IMR-90 (cell line): ENCODE data around the gene MAP3K3. TPM values are rescaled to one million over a fixed set of nuclear protein-coding genes. Genes with fewer than 3 reads are reported as not detected.

Source experiments
- ATAC-seq: fragments of 200-7000 bp; cut with Tn5 transposase; 2 replicates; pipeline ENCODE4 v1.9.1; 2020; ENCODE audit warnings: low read depth, mild to moderate bottlenecking, moderate library complexity
- BruUV-seq: library from RNA; stranded (reverse); fragments of 400-500 nt; replicated peaks from 2 replicates; lab custom pipeline; 2021; lab: Mats Ljungman, UMichigan
- CTCF ChIA-PET: fragments of 300-600 bp; formaldehyde crosslinking; extraction: SDS; loops from one replicate; lab custom pipeline; 2021; ENCODE audit warnings: antibody characterized with exemption; lab: Yijun Ruan, JAX
- POLR2A ChIA-PET: fragments of 300-600 bp; sonication (Branson Sonifier 250); formaldehyde crosslinking; loops from one replicate; lab custom pipeline; 2022; ENCODE audit warnings: antibody characterized with exemption; ENCODE audit not compliant: unreplicated experiment; lab: Charles Lee
- DNase-seq: peaks from one replicate; pipeline ENCODE4 v3.0.0; 2013
- H2AFZ ChIP-seq: replicated peaks from 2 replicates; pipeline ENCODE3; 2013; ENCODE audit warnings: low read length, mild to moderate bottlenecking; ENCODE audit not compliant: poor library complexity
- H2AK5ac ChIP-seq: 2 replicates; pipeline ENCODE4 v1.6.1; 2013; ENCODE audit warnings: low read depth, low read length, inconsistent platforms
- H2AK9ac ChIP-seq: replicated peaks from 2 replicates; pipeline ENCODE3; 2013; ENCODE audit warnings: mild to moderate bottlenecking, low read depth, low read length, moderate library complexity; ENCODE audit not compliant: poor library complexity
- H2BK120ac ChIP-seq: 2 replicates; pipeline ENCODE4 v1.6.1; 2013; ENCODE audit warnings: low read depth, low read length, inconsistent platforms
- H2BK15ac ChIP-seq: 3 replicates; pipeline ENCODE4 v1.6.1; 2013; ENCODE audit warnings: low read depth, low read length, inconsistent platforms
- H2BK20ac ChIP-seq: 2 replicates; pipeline ENCODE4 v1.6.1; 2013; ENCODE audit warnings: low read depth, mild to moderate bottlenecking, inconsistent platforms, low read length, moderate library complexity
- H2BK5ac ChIP-seq: 2 replicates; pipeline ENCODE4 v1.6.1; 2013; ENCODE audit warnings: mild to moderate bottlenecking, low read depth, low read length, inconsistent platforms; ENCODE audit not compliant: poor library complexity, severe bottlenecking
- H3K14ac ChIP-seq: replicated peaks from 2 replicates; pipeline ENCODE4 v1.6.1; 2013; ENCODE audit warnings: low read depth, low read length, inconsistent platforms
- H3K18ac ChIP-seq: 2 replicates; pipeline ENCODE4 v1.6.1; 2013; ENCODE audit warnings: low read depth, low read length, control low read depth
- H3K23ac ChIP-seq: 2 replicates; pipeline ENCODE4 v1.6.1; 2013; ENCODE audit warnings: low read depth, low read length, inconsistent platforms
- H3K27ac ChIP-seq: 2 replicates; pipeline ENCODE4 v1.5.1; 2013; ENCODE audit warnings: mild to moderate bottlenecking, control low read depth, low read length; ENCODE audit not compliant: insufficient read depth
- H3K27me3 ChIP-seq: 2 replicates; pipeline ENCODE4 v1.6.1; 2013; ENCODE audit warnings: low read length; ENCODE audit not compliant: control insufficient read depth, insufficient read depth
- H3K36me3 ChIP-seq: 2 replicates; pipeline ENCODE4 v1.6.1; 2013; ENCODE audit warnings: low read length, mixed read lengths; ENCODE audit not compliant: control insufficient read depth, insufficient read depth
- H3K4ac ChIP-seq: 2 replicates; pipeline ENCODE4 v1.6.1; 2013; ENCODE audit warnings: low read depth, low read length, inconsistent platforms
- H3K4me1 ChIP-seq: 2 replicates; pipeline ENCODE4 v1.6.1; 2013; ENCODE audit warnings: low read length, mixed read lengths; ENCODE audit not compliant: control insufficient read depth, insufficient read depth
- H3K4me2 ChIP-seq: 2 replicates; pipeline ENCODE4 v1.6.1; 2013; ENCODE audit warnings: low read depth, mild to moderate bottlenecking, control low read depth, low read length, moderate library complexity
- H3K4me3 ChIP-seq: 2 replicates; pipeline ENCODE4 v1.5.1; 2013; ENCODE audit warnings: low read depth, mild to moderate bottlenecking, control low read depth, low read length, moderate library complexity; ENCODE audit not compliant: insufficient read depth
- H3K56ac ChIP-seq: 2 replicates; pipeline ENCODE4 v1.6.1; 2013; ENCODE audit warnings: low read length, inconsistent platforms; ENCODE audit not compliant: insufficient read depth; ENCODE audit errors: extremely low read depth
- H3K79me1 ChIP-seq, 2 experiments: 2 replicates each; pipeline ENCODE4 v1.6.1; 2013; ENCODE audit warnings: low read length in 2 of 2, inconsistent platforms in 1 of 2, low read depth in 1 of 2
- H3K9ac ChIP-seq: 2 replicates; pipeline ENCODE4 v1.6.1; 2013; ENCODE audit warnings: low read depth, low read length, control low read depth
- H3K9me1 ChIP-seq: 2 replicates; pipeline ENCODE4 v1.6.1; 2013; ENCODE audit warnings: low read length, inconsistent platforms; ENCODE audit not compliant: insufficient read depth
- H3K9me3 ChIP-seq: 2 replicates; pipeline ENCODE4 v1.6.1; 2013; ENCODE audit warnings: low read length; ENCODE audit not compliant: control insufficient read depth, insufficient read depth
- H4K20me1 ChIP-seq: 2 replicates; pipeline ENCODE4 v1.6.1; 2013; ENCODE audit warnings: low read length, inconsistent platforms; ENCODE audit not compliant: insufficient read depth
- H4K5ac ChIP-seq: 2 replicates; pipeline ENCODE4 v1.6.1; 2013; ENCODE audit warnings: mild to moderate bottlenecking, low read depth, low read length, control low read depth
- H4K8ac ChIP-seq, 2 experiments: 2 replicates each; pipeline ENCODE4 v1.6.1; 2013; ENCODE audit warnings: low read depth in 2 of 2, low read length in 2 of 2, control low read depth in 1 of 2, inconsistent platforms in 1 of 2
- H4K91ac ChIP-seq: 2 replicates; pipeline ENCODE4 v1.6.1; 2013; ENCODE audit warnings: low read depth, low read length, inconsistent platforms; ENCODE audit not compliant: insufficient read depth
- RCOR1 ChIP-seq: IDR thresholded peaks from 2 replicates; pipeline ENCODE4 v1.6.1; 2012; ENCODE audit warnings: mild to moderate bottlenecking, low read length, improper control_type of control experiment; ENCODE audit not compliant: insufficient replicate concordance
- USF2 ChIP-seq: fragments of 150-350 bp; IDR thresholded peaks from 2 replicates; pipeline ENCODE4 v1.6.1; 2017; ENCODE audit warnings: mild to moderate bottlenecking, antibody characterized with exemption, low read length, low read depth
- WGBS, 2 experiments: methylation state at CpG; one replicate each; pipeline versions ENCODE4 v1.1.5 to v1.1.7; 2013; ENCODE audit warnings: missing lambda C conversion rate in 2 of 2; ENCODE audit not compliant: insufficient read length in 1 of 2; ENCODE audit errors: extremely low coverage in 2 of 2; 5-methylcytosine and 5-hydroxymethylcytosine counted together
- dilution Hi-C: fragments of 300-500 bp; cut with HindIII; formaldehyde crosslinking; loops from one replicate; pipeline ENCODE4 v1.14.3; 2018; ENCODE audit warnings: low sequenced_read_pairs; ENCODE audit not compliant: unreplicated experiment
- in situ Hi-C: fragments of 300-500 bp; cut with MboI; formaldehyde crosslinking; loops from 3 replicates; pipeline ENCODE4 v1.14.3; 2019; ENCODE audit warnings: low sequenced_read_pairs, inconsistent platforms, mixed read lengths
- intact Hi-C: fragments of 100-400 bp; cut with micrococcal nuclease; formaldehyde crosslinking; loops from 2 replicates; pipeline ENCODE4 v1.10.0; 2022
- polyA plus RNA-seq, 3 experiments: library from polyadenylated mRNA; depleted of rRNA; stranded (reverse); fragments of >200 nt; gene quantifications; 2 replicates each; pipeline ENCODE4 v1.2.3, GENCODE V29; 2012; ENCODE audit warnings: low replicate concordance in 1 of 3
- total RNA-seq: library from RNA; depleted of rRNA; stranded (reverse); fragments of >200 nt; gene quantifications from 2 replicates; pipeline ENCODE4 v1.2.3, GENCODE V29; 2012

MAP3K3 gene
- total and polyA plus RNA-seq, 2 of the 4 experiments (the other 2 are of a cell fraction) = 19.1 to 25.6 TPM

- peaks cover 16% of the 10 kb centered on the region; the same call in 1 of the 2 replicates for H4K20me1 ChIP-seq
- no peak overlapping the region for H2BK120ac ChIP-seq
- in situ Hi-C loops = no loop called here
- ChIA-PET CTCF (no interaction called here), POLR2A (no interaction called here)
- no peak overlapping the region for H3K18ac ChIP-seq
- H2BK5ac ChIP-seq = no peak overlapping the region
- no peak overlapping the region for H2AK9ac ChIP-seq
- H3K4me3 ChIP-seq = no peak overlapping the region
- H3K9ac ChIP-seq = no peak overlapping the region
- H3K36me3 ChIP-seq = peaks cover 8% of the 10 kb centered on the region
- no peak for ATAC-seq
- no peak overlapping the region for H2BK20ac ChIP-seq
- dilution Hi-C loops = no loop called here
- H3K4me1 ChIP-seq = peaks cover 5% of the 10 kb centered on the region
- H3K79me1 ChIP-seq = peaks cover 4 to 14% of the 10 kb centered on the region in 2 experiments; a peak in 3 of 4 replicates
- no peak overlapping the region for H4K5ac ChIP-seq
- no peak overlapping the region for H3K4ac ChIP-seq
- BruUV-seq = no TSS peak
- H4K8ac ChIP-seq = no peak overlapping the region
- H4K91ac ChIP-seq = no peak overlapping the region
- intact Hi-C loops = no loop called here
- no peak overlapping the region for H2AFZ ChIP-seq
- WGBS, 2 experiments = 96 to 100% methylated on average over 1 to 4 of the region's 7 CpGs
- DNase-seq = no peak
- no peak overlapping the region for H2AK5ac ChIP-seq
- H3K14ac ChIP-seq = no peak overlapping the region
- H3K56ac ChIP-seq = no peak overlapping the region
- H3K4me2 ChIP-seq = no peak overlapping the region
- no peak overlapping the region for H3K27ac ChIP-seq
- TF ChIP-seq RCOR1 (no peak), USF2 (no peak)
- H2BK15ac ChIP-seq = no peak overlapping the region
- H3K9me3 ChIP-seq = no peaks in the 10 kb centered on the region
- no peak overlapping the region for H3K23ac ChIP-seq
- H3K9me1 ChIP-seq = peaks cover 16% of the 10 kb centered on the region; the same call in 1 of the 2 replicates
- no peaks in the 10 kb centered on the region for H3K27me3 ChIP-seq
Observed at GRCh38 chr17:63644846-63645245, 22.6 kb downstream of the MAP3K3 start.
